ENCODE measurements around the gene PRKRA. TPM values are rescaled to one million over a fixed set of nuclear protein-coding genes. Genes with fewer than 3 reads are reported as not detected.
A peak's percentile ranks its signal among the peaks of the same experiment; 100 is the strongest.

The PRKRA gene
- total and polyA plus RNA-seq, 2 of the 13 experiments (the other 11 are each of a cell fraction or from before 2014, with no cell fraction given), result 53.1 to 74.7 TPM

DNA sequence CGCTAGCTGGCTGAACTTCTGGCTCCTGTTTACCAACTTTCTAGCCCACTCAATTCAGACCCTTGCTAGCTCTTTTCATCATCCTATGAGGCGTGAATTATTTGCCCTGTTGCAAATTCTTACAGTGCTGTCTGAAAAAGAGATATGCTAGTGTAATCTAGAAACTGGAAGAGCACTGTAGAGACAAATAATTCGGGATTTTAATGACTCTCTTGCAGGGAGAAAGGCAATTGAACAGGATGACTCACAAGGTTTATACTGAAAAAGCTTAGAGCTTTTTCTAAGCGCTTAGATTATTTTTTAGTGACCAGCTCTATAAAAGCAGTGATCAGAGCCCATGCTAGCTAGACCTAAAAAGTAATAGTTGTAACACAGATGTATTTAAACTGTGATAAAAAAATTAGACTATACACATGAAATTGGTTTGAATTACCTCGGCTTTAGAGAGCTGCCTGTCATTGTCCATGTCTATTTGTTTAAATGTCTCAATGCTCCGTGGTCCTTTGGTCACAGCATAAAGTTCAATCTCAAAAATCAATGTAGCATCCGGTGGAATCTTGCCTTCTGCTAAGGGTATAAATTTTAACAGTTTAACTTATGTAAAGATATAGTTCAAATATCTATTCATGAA, 18.4 kb upstream of the PRKRA start (continued):
- TF ChIP-seq, protein P1, sequence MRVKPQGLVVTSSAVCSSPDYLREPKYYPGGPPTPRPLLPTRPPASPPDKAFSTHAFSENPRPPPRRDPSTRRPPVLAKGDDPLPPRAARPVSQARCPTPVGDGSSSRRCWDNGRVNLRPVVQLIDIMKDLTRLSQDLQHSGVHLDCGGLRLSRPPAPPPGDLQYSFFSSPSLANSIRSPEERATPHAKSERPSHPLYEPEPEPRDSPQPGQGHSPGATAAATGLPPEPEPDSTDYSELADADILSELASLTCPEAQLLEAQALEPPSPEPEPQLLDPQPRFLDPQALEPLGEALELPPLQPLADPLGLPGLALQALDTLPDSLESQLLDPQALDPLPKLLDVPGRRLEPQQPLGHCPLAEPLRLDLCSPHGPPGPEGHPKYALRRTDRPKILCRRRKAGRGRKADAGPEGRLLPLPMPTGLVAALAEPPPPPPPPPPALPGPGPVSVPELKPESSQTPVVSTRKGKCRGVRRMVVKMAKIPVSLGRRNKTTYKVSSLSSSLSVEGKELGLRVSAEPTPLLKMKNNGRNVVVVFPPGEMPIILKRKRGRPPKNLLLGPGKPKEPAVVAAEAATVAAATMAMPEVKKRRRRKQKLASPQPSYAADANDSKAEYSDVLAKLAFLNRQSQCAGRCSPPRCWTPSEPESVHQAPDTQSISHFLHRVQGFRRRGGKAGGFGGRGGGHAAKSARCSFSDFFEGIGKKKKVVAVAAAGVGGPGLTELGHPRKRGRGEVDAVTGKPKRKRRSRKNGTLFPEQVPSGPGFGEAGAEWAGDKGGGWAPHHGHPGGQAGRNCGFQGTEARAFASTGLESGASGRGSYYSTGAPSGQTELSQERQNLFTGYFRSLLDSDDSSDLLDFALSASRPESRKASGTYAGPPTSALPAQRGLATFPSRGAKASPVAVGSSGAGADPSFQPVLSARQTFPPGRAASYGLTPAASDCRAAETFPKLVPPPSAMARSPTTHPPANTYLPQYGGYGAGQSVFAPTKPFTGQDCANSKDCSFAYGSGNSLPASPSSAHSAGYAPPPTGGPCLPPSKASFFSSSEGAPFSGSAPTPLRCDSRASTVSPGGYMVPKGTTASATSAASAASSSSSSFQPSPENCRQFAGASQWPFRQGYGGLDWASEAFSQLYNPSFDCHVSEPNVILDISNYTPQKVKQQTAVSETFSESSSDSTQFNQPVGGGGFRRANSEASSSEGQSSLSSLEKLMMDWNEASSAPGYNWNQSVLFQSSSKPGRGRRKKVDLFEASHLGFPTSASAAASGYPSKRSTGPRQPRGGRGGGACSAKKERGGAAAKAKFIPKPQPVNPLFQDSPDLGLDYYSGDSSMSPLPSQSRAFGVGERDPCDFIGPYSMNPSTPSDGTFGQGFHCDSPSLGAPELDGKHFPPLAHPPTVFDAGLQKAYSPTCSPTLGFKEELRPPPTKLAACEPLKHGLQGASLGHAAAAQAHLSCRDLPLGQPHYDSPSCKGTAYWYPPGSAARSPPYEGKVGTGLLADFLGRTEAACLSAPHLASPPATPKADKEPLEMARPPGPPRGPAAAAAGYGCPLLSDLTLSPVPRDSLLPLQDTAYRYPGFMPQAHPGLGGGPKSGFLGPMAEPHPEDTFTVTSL (CRISPR knock-in tag; IDR thresholded peaks at IDR 0.05; ENCODE audit: borderline replicate concordance), result peak; percentile 96
- peak; percentile 67 for TF ChIP-seq SAP130 (CRISPR knock-in tag; IDR thresholded peaks at IDR 0.05; ENCODE audit: low read depth)
- TF ChIP-seq TEAD2 (CRISPR knock-in tag; IDR thresholded peaks at IDR 0.05), result no peak
- no peak for TF ChIP-seq ZNF570 (CRISPR knock-in tag; IDR thresholded peaks at IDR 0.05; ENCODE audit: borderline replicate concordance)
- no peak for TF ChIP-seq PRDM10 (CRISPR knock-in tag; IDR thresholded peaks at IDR 0.05; ENCODE audit: low read depth)
- no peak for TF ChIP-seq SYNCRIP (IDR thresholded peaks at IDR 0.05; ENCODE audit: insufficient read depth, low read depth, low read length)
- TF ChIP-seq ZNF562 (CRISPR knock-in tag; IDR thresholded peaks at IDR 0.05; ENCODE audit: borderline replicate concordance), result no peak
- TF ChIP-seq ZNF576 (CRISPR knock-in tag; IDR thresholded peaks at IDR 0.05), result no peak
- no peak for TF ChIP-seq ZNF781 (CRISPR knock-in tag; IDR thresholded peaks at IDR 0.05; ENCODE audit: borderline replicate concordance, not compliant biosample characterization)
- TF ChIP-seq ZC3H13 (CRISPR knock-in tag; IDR thresholded peaks at IDR 0.05), result no peak
- no peak for TF ChIP-seq ZNF253 (CRISPR knock-in tag; IDR thresholded peaks at IDR 0.05; ENCODE audit: borderline replicate concordance)
- peak; percentile 81 for TF ChIP-seq NCOA2 (CRISPR knock-in tag; IDR thresholded peaks at IDR 0.05)
- no peak for TF ChIP-seq SNRNP70 (IDR thresholded peaks at IDR 0.05; ENCODE audit: low read depth, low read length)
- peak; percentile 79; the same call in 1 of the 2 replicates for TF ChIP-seq CREM (IDR thresholded peaks at IDR 0.05)
- TF ChIP-seq CREM (CRISPR knock-in tag; IDR thresholded peaks at IDR 0.05), result no peak
- TF ChIP-seq ZFP1 (CRISPR knock-in tag; IDR thresholded peaks at IDR 0.05), result no peak
- 0 out of 2 replicates have a peak, but pooled peaks have one; percentile 33 for TF ChIP-seq MED13 (CRISPR knock-in tag; IDR thresholded peaks at IDR 0.05)
- no peak for TF ChIP-seq HIVEP1 (CRISPR knock-in tag; IDR thresholded peaks at IDR 0.05)
- TF ChIP-seq BORCS8-MEF2B (CRISPR knock-in tag; IDR thresholded peaks at IDR 0.05), result no peak
- no peak for TF ChIP-seq FOXA1 (IDR thresholded peaks at IDR 0.05)
- TF ChIP-seq FOXA1 (CRISPR knock-in tag; IDR thresholded peaks at IDR 0.05), result peak; percentile 74
- TF ChIP-seq SMAD9 (CRISPR knock-in tag; IDR thresholded peaks at IDR 0.05), result no peak
- TF ChIP-seq SNAPC2 (CRISPR knock-in tag; IDR thresholded peaks at IDR 0.05), result no peak
- no peak for TF ChIP-seq PAF1 (CRISPR knock-in tag; IDR thresholded peaks at IDR 0.05)
